Tibial nerve (tissue), 4 donors: ENCODE measurements around the gene GPR3.

Experiments
- EP300 ChIP-seq, 2 donors: sonication (generic); formaldehyde crosslinking; IDR thresholded peaks; one replicate each; pipeline ENCODE4 v1.6.1; 2017; ENCODE audit warnings: antibody characterized with exemption in 2 of 2, mild to moderate bottlenecking in 1 of 2
- POLR2A ChIP-seq, 2 donors: fragments of 450-650 bp; IDR thresholded peaks; one replicate each; pipeline ENCODE4 v1.6.1; 2017; ENCODE audit warnings: antibody characterized with exemption in 2 of 2, mild to moderate bottlenecking in 2 of 2, moderate library complexity in 2 of 2
- TF ChIP-seq, protein P1 (sequence below), 5 experiments: fragments of 200-600 bp in 3 of 5; fragments of 450-650 bp in 2 of 5; sonication (generic) in 3 of 5; IDR thresholded peaks; one replicate each; pipeline ENCODE4 v1.5.1; 2016 to 2019; ENCODE audit warnings: antibody characterized with exemption in 5 of 5, mild to moderate bottlenecking in 3 of 5, moderate library complexity in 2 of 5

GRCh38 chr1:27349784-27350662 is 42.4 kb upstream of the GPR3 start:
- TF ChIP-seq, protein P1, sequence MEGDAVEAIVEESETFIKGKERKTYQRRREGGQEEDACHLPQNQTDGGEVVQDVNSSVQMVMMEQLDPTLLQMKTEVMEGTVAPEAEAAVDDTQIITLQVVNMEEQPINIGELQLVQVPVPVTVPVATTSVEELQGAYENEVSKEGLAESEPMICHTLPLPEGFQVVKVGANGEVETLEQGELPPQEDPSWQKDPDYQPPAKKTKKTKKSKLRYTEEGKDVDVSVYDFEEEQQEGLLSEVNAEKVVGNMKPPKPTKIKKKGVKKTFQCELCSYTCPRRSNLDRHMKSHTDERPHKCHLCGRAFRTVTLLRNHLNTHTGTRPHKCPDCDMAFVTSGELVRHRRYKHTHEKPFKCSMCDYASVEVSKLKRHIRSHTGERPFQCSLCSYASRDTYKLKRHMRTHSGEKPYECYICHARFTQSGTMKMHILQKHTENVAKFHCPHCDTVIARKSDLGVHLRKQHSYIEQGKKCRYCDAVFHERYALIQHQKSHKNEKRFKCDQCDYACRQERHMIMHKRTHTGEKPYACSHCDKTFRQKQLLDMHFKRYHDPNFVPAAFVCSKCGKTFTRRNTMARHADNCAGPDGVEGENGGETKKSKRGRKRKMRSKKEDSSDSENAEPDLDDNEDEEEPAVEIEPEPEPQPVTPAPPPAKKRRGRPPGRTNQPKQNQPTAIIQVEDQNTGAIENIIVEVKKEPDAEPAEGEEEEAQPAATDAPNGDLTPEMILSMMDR (IDR thresholded peaks at IDR 0.05) = peak in 2 of 5 experiments; percentile 6 to 24
- no peak for TF ChIP-seq POLR2A (IDR thresholded peaks at IDR 0.05)
- TF ChIP-seq EP300 (IDR thresholded peaks at IDR 0.05) = no peak
